HEK293 (cell line): ENCODE results near the gene HEXIM1.
A peak's percentile ranks its signal among the peaks of the same experiment; 100 is the strongest.

ENCODE experiments used
- KLF17 ChIP-seq: fragments of 450-650 bp; formaldehyde crosslinking; IDR thresholded peaks from 2 replicates; pipeline ENCODE4 v1.5.1; 2016; ENCODE audit warnings: missing biosample characterization, missing genetic modification characterization
- PATZ1 ChIP-seq: fragments of 450-650 bp; formaldehyde crosslinking; IDR thresholded peaks from 2 replicates; pipeline ENCODE4 v1.5.1; 2016; ENCODE audit warnings: missing biosample characterization, missing genetic modification characterization
- ZBTB17 ChIP-seq: fragments of 450-650 bp; formaldehyde crosslinking; IDR thresholded peaks from 2 replicates; pipeline ENCODE4 v1.5.1; 2016; ENCODE audit warnings: missing biosample characterization, missing genetic modification characterization
- ZNF211 ChIP-seq: fragments of 450-650 bp; formaldehyde crosslinking; IDR thresholded peaks from 2 replicates; pipeline ENCODE4 v1.5.1; 2016; ENCODE audit warnings: low read depth, missing biosample characterization, missing genetic modification characterization
- ZNF214 ChIP-seq: fragments of 450-650 bp; formaldehyde crosslinking; IDR thresholded peaks from 2 replicates; pipeline ENCODE4 v1.5.1; 2017; ENCODE audit warnings: missing biosample characterization, mild to moderate bottlenecking, missing genetic modification characterization, borderline replicate concordance
- ZNF280D ChIP-seq: fragments of 450-650 bp; formaldehyde crosslinking; IDR thresholded peaks from 2 replicates; pipeline ENCODE4 v1.5.1; 2016; ENCODE audit warnings: missing biosample characterization, missing genetic modification characterization
- ZNF324 ChIP-seq: fragments of 450-650 bp; formaldehyde crosslinking; IDR thresholded peaks from 2 replicates; pipeline ENCODE4 v1.5.1; 2016; ENCODE audit warnings: missing biosample characterization, missing genetic modification characterization
- ZNF510 ChIP-seq: fragments of 450-650 bp; formaldehyde crosslinking; IDR thresholded peaks from 2 replicates; pipeline ENCODE4 v1.5.1; 2018; ENCODE audit warnings: mild to moderate bottlenecking, missing genetic modification characterization, missing biosample characterization; ENCODE audit not compliant: insufficient replicate concordance
- ZNF518A ChIP-seq: fragments of 450-650 bp; formaldehyde crosslinking; conservative IDR thresholded peaks from 2 replicates; pipeline ENCODE4 v1.5.1; 2016; ENCODE audit warnings: low read depth, missing biosample characterization, missing genetic modification characterization
- ZNF549 ChIP-seq: fragments of 450-650 bp; IDR thresholded peaks from 2 replicates; pipeline ENCODE4 v1.5.1; 2018; ENCODE audit warnings: missing biosample characterization, missing genetic modification characterization, mild to moderate bottlenecking, inconsistent platforms, moderate library complexity
- ZNF645 ChIP-seq: fragments of 450-650 bp; formaldehyde crosslinking; IDR thresholded peaks from 2 replicates; pipeline ENCODE4; 2016; ENCODE audit warnings: missing biosample characterization, missing genetic modification characterization
- ZNF792 ChIP-seq: fragments of 450-650 bp; formaldehyde crosslinking; IDR thresholded peaks from 2 replicates; pipeline ENCODE4 v1.5.1; 2016; ENCODE audit warnings: missing biosample characterization, missing genetic modification characterization
- ZSCAN30 ChIP-seq: fragments of 450-650 bp; IDR thresholded peaks from 2 replicates; pipeline ENCODE4 v1.5.1; 2018; ENCODE audit warnings: missing biosample characterization, mild to moderate bottlenecking, missing genetic modification characterization, moderate library complexity

HEXIM1 gene

GRCh38 chr17:45098869-45099616 lies 49.2 kb upstream of the HEXIM1 start (continued):
- no peak for TF ChIP-seq ZNF645 (tag by site-specific recombination)
- TF ChIP-seq ZNF549 (tag by site-specific recombination): no peak
- TF ChIP-seq ZSCAN30 (tag by site-specific recombination): no peak
- no peak for TF ChIP-seq ZNF510 (tag by site-specific recombination)
- no peak for TF ChIP-seq ZNF211 (tag by site-specific recombination)
- TF ChIP-seq ZNF324 (tag by site-specific recombination): no peak
- TF ChIP-seq PATZ1 (tag by site-specific recombination): peak; percentile 40; the same call in 1 of the 2 replicates
- no peak for TF ChIP-seq ZNF280D (tag by site-specific recombination)
- TF ChIP-seq ZNF214 (tag by site-specific recombination): no peak
- TF ChIP-seq KLF17 (tag by site-specific recombination): no peak
- no peak for TF ChIP-seq ZBTB17 (tag by site-specific recombination)
- TF ChIP-seq ZNF518A: no peak
- no peak for TF ChIP-seq ZNF792 (tag by site-specific recombination)
